ENCODE measurements around the gene AMOTL1.

The AMOTL1 gene, protein sequence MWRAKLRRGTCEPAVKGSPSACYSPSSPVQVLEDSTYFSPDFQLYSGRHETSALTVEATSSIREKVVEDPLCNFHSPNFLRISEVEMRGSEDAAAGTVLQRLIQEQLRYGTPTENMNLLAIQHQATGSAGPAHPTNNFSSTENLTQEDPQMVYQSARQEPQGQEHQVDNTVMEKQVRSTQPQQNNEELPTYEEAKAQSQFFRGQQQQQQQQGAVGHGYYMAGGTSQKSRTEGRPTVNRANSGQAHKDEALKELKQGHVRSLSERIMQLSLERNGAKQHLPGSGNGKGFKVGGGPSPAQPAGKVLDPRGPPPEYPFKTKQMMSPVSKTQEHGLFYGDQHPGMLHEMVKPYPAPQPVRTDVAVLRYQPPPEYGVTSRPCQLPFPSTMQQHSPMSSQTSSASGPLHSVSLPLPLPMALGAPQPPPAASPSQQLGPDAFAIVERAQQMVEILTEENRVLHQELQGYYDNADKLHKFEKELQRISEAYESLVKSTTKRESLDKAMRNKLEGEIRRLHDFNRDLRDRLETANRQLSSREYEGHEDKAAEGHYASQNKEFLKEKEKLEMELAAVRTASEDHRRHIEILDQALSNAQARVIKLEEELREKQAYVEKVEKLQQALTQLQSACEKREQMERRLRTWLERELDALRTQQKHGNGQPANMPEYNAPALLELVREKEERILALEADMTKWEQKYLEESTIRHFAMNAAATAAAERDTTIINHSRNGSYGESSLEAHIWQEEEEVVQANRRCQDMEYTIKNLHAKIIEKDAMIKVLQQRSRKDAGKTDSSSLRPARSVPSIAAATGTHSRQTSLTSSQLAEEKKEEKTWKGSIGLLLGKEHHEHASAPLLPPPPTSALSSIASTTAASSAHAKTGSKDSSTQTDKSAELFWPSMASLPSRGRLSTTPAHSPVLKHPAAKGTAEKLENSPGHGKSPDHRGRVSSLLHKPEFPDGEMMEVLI

GRCh38 chr11:94767701-94768601 lies at the start of gene AMOTL1:
Gene AMOTL1 (plus strand): TSS chr11:94768356. CDS start chr11:94768512, 156 bp downstream.
- DNase-seq, result no peak

DNA sequence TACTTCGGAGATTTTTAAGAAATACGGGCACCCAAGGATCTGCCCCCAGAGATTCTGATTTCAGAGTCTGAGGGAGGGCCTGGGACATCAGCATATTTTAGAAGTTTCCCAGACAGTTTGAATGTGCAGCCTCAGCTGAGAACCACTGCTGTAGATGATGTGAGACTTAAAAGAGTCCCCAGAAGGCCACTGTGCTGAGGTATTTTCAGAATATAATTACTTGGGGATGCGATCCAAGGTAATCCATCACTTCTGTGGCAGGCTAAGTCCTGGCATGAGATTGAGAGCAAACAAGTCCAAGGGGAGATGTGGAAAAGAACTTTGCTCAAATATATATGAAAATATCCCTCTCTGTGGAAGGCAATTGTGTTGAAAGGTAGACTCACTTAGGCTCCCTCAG lies 48.3 kb upstream of the AMOTL1 start:
- no peak for DNase-seq

DNA sequence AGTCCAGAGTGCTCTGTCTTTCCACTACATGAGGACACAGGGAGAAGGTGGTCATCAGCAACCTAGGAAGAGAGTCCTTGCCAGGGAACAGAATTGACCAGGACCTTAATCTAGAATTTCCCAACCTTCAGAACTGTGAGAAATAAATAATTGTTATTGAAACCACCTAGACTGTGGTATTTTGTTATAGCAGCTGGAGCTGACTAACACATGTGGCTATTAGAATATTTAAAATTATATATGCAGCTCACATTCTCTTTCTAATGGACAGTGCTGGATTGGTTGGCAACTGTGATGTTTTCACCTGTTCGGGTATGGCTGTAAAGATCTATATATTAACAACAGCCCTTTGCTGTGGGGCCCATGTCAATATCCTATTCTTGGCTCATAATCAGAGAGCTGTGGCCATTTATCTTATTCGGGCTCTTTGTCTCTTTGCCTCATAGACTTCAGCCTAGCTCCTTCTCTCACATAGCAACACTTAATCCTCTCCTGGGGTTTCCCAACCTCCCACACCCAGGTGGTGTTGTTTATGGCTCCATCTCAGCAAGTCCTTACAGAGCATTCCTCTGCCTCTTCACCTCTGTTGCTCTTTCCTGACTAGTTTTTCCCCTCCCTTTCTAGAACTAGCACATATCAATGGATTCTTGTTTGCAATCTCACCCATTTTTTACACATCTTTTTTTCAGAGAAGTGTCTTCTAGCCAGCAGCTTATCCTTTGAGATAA lies 46.4 kb upstream of the AMOTL1 start:
- no peak for DNase-seq

DNA sequence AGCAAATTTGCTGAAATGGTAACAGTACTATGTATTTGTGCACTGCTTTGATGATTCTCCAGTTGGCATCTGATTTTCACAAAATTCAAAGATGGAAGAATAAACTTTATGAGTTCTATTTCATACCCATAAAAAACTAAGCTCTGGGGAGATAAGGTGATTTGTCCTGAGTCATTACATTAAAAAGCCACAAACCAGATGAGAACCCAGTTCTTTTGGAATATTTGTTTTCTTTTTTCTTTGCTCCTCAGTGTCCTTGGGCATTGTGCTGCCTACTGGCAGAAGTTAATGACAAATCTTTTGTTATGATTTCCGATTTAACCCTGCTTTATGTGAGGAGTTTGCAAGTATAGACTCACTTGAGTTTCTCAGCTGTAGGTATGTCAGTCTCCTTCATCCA lies 45.4 kb upstream of the AMOTL1 start:
- no peak for DNase-seq

GRCh38 chr11:94725097-94725496 lies 43.1 kb upstream of the AMOTL1 start:
- DNase-seq, result no peak

DNA sequence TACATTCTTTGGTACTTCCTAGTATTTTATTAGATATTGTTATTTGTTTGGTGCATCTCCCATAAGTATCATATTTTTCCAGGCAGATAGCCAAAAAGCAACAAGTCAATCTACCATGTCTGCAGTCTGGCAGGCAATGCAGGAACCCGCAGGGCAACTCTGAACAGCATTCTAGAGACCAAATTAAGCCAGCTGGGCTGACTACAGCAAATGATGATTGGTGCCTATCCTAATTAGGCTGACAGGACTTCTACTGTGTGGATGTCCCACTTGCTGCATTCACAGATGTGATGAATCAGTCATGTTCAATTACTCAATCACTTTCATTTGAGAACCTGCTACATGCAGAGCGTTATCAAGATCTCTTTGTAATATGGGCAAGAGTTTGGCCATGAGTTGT lies 40.3 kb upstream of the AMOTL1 start:
- no peak for DNase-seq

GRCh38 chr11:94728541-94728940 lies 39.6 kb upstream of the AMOTL1 start:
- no peak for DNase-seq

DNA sequence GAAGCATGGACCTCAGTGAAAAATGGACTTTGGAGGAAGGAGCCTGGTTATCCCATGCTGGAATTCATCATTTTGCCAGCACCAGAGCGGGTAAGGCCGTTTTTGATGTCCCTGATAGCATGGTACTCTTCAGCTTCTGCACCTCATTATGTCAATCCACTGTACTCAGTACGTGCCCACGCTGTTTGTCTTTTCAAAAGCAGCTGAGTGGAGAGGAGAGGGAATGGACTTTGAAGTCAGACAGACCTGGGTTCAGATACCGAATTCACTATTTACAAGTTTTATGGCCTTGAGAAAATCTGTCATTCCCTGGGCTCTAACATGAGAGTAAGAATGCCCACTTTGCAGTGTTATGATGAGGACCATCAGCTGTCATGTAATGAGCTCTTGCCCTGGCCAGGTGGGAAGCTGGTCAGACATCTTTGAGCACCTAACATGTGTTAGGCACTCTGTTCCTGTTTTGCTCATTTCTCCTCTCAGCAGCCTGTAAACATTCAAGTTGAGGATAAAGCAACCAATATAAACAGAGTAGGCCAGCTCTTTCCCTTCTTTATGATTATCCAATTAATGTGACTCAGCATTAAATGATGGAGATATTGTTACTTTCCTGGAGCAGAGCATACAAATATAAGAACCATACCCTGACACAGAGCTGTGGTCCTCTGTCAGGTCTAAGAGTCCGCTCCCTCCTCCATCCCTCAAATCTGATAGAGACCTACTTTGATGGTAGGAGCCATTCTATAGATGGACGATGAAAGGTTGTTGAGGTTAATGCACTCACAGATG lies 39.0 kb upstream of the AMOTL1 start:
- no peak for DNase-seq

- no peak for DNase-seq
Observed at GRCh38 chr11:94730153-94730552, 38.0 kb upstream of the AMOTL1 start.

- DNase-seq, result no peak
Observed at GRCh38 chr11:94731880-94732601, 36.1 kb upstream of the AMOTL1 start.

DNA sequence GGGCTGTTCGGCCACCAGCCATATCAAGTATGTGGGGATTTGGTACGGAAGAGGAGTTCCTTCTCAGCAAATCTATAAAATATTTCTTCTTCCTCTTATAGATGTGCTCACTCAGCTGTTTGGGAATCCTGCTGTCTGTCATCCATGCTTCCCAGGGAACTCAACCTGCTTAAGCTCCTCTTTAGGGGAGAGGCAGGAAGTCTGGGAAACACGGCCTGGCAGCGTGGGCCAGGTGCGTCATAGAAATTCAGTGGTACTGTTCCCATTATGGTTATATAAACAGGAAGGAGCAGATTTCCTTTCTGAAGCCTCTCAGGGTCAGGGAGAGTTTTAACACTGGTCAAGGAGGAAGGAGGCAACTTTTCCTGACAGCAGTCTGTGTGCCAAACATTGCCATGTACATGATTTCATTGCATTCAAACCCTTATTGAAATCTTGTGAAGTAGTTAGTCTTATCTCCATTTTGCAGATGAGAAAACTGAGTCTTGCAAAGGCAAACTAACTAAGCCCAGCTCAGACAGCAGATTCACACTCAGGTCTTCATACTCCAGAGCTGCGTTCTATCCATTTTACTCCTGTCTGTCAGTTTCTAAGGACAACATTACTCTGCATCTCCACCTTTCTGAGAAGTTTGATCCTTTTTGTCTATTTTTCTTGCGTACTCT lies 35.4 kb upstream of the AMOTL1 start:
- DNase-seq, result no peak

GRCh38 chr11:94734563-94735275 lies 33.4 kb upstream of the AMOTL1 start:
- DNase-seq, result no peak

DNA sequence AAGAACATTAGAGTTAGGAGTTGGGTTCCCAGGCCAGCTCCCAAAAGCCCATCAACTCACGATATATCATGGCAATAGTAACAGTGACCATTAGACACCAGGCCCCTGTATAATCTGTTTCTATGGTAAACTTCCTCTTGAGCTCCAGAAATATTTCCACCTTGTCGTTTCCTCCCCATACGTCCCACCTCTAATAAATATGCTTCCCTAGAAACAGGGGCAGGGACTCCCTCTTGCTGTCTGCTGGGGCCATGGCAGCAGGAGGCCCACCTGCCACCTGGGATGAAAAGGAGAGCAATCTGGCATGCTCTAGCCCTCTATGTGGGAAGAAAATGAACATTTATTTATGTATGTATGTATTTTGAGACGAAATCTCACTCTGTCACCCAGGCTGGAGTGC lies 32.2 kb upstream of the AMOTL1 start:
- DNase-seq, result no peak

GRCh38 chr11:94737171-94737611 lies 31.0 kb upstream of the AMOTL1 start:
- DNase-seq, result no peak

GRCh38 chr11:94738746-94739145 lies 29.4 kb upstream of the AMOTL1 start:
- no peak for DNase-seq

DNA sequence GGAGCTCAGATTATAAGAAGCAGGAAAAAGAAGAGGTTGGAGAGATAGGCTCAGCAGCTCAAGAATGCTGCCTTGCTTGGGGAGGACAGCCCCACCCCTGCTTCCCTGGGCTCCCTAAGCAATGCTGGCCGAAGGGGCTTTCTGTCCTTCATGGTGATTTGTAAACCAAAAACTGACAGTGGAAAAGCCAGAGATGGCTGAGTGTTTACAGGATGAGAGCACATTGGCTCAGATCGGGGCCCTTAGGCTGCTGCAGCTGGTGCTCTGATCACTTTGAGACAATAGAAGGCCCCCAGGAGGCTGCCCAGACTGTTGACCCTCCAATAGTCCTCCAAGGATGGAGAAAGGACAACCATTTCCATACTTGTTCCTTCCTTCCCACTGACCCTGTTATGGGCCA lies 28.8 kb upstream of the AMOTL1 start:
- no peak for DNase-seq

- no peak for DNase-seq
Observed at GRCh38 chr11:94740083-94741021, 27.8 kb upstream of the AMOTL1 start.

Measured in stimulated activated CD4-positive, alpha-beta T cell treated with anti-CD3 and anti-CD28 coated beads, Interleukin-2, amount 100 ng/mL, for 48 hours (primary cell).